Heart right ventricle (tissue), 16 donors: ENCODE measurements around the gene SELENBP1. TPM values are rescaled to one million over a fixed set of nuclear protein-coding genes. Genes with fewer than 3 reads are reported as not detected.

Experiments used
- ATAC-seq, 8 donors: fragments of 200-7000 bp; cut with Tn5 transposase; one replicate each; pipeline ENCODE4 v1.9.1; 2020; ENCODE audit warnings: mild to moderate bottlenecking in 8 of 8, moderate library complexity in 8 of 8, moderate number of reproducible peaks in 1 of 8
- DNase-seq, 2 donors: peaks; one replicate each; pipeline ENCODE4 v3.0.0-alpha.2; 2020
- H3K27ac ChIP-seq, 10 donors: fragments of 200-600 bp; sonication (generic) in 2 of 10; one replicate each; pipeline versions ENCODE4 v1.5.0 to v1.8.0; 2020 to 2022; ENCODE audit warnings: mild to moderate bottlenecking in 3 of 10
- H3K27me3 ChIP-seq, 7 donors: fragments of 200-600 bp; one replicate each; pipeline ENCODE4 v1.8.0; 2021 to 2022; ENCODE audit warnings: mild to moderate bottlenecking in 2 of 7
- H3K36me3 ChIP-seq, 9 donors: fragments of 200-600 bp; sonication (generic) in 1 of 9; one replicate each; pipeline versions ENCODE4 v1.5.0 to v1.8.0; 2020 to 2022; ENCODE audit warnings: mild to moderate bottlenecking in 2 of 9
- H3K4me1 ChIP-seq, 9 donors: fragments of 200-600 bp; sonication (generic) in 1 of 9; one replicate each; pipeline versions ENCODE4 v1.5.0 to v1.8.0; 2020 to 2022; ENCODE audit warnings: mild to moderate bottlenecking in 4 of 9
- H3K4me3 ChIP-seq, 10 donors: fragments of 200-600 bp; sonication (generic) in 2 of 10; one replicate each; pipeline versions ENCODE4 v1.5.0 to v1.8.0; 2020 to 2022; ENCODE audit warnings: mild to moderate bottlenecking in 7 of 10, moderate library complexity in 2 of 10
- H3K9me3 ChIP-seq, 11 donors: fragments of 200-600 bp in 10 of 11; sonication (generic) in 2 of 11; one replicate each; pipeline versions ENCODE4 v1.5.0 to v1.8.0; 2013 to 2022; ENCODE audit warnings: mild to moderate bottlenecking in 2 of 11, control low read depth in 1 of 11, moderate library complexity in 1 of 11
- CTCF ChIP-seq, 9 donors: fragments of 200-600 bp; sonication (generic) in 2 of 9; IDR thresholded peaks; one replicate each; pipeline versions ENCODE4 v1.5.0 to v1.8.0; 2021 to 2022; ENCODE audit warnings: antibody characterized with exemption in 9 of 9, mild to moderate bottlenecking in 5 of 9, moderate library complexity in 1 of 9
- WGBS, 2 donors: extraction: QIAGEN DNeasy Blood & Tissue Kit; methylation state at CpG; one replicate each; pipeline ENCODE4 v1.1.7; 2013; ENCODE audit warnings: inconsistent platforms in 1 of 2; 5-methylcytosine and 5-hydroxymethylcytosine counted together
- intact Hi-C, 10 donors: fragments of 100-400 bp; cut with DNase I; formaldehyde crosslinking; loops; one replicate each; pipeline versions ENCODE4 v1.11.1 to v1.14.2; 2022
- polyA plus RNA-seq, 2 donors: library from polyadenylated mRNA; stranded (reverse); fragments of 200-250 nt; gene quantifications; one replicate each; pipeline ENCODE4 v1.2.3, GENCODE V29; 2013
- total RNA-seq, 10 donors: library from RNA; stranded (reverse); fragmentation: NEBNext Ultra II Directional in 3 of 10; extraction: Animal tissue kit (Norgen Biotek cat#: 25700) in 3 of 10; gene quantifications; one replicate each; pipeline versions ENCODE4 v1.2.1 to v1.2.4, GENCODE V29; 2021 to 2023
- donor health status: Arrhythmogenic right ventricular cardiomyopathy.
- donor health status: ischemic (EF 13 %, LVEDD 7.1; RV severe dilation, severe dysfunction).
- donor health status: healthy with polysubstance abuse.
- donor health status: DM: no; HTN: yes; CAD: no.
- donor health status: DM: no; HTN: no; CAD: no.
- donor health status: ischemic (EF 25% LVEDD 6.9; RV normal size, moderate dysfunction).
- donor health status: ischemic (EF 25% LVEDD 5.7; RV mildly dilated, moderate dysfunction).
- donor health status: healthy.
- donor health status: DM: yes; HTN: yes; CAD: no.
- donor health status: Ischemic cardiomyopathy.
- donor health status: ischemic (EF 35%, LVEDD 5.7; RV mildly dilated, moderate dysfunction).
- donor health status: nonischemic (EF 11% LVEDD 7.7; RV severe dilation, severe dysfunction).
- donor health status: DM: yes; HTN: yes; CAD: no.
- donor health status: PGD.
- donor health status: ischemic (EF 29% LVEDD 5.4; RV normal size, mild dysfunction).
- donor health status: nonischemic (EF 23%, LVEDD 6.1; RV moderate dilation, normal function).

The SELENBP1 gene
- total and polyA plus RNA-seq, 12 donors: 20.7 to 112 (median 56.2) TPM

- no peak overlapping the region for H3K4me3 ChIP-seq
- no peak overlapping the region for H3K27ac ChIP-seq
- ATAC-seq (peak in 1 of 8 donors; percentile 17), DNase-seq (no peak)
- peaks cover 0 to 100% (median 46%) of the 10 kb centered on the region in 9 donors for H3K36me3 ChIP-seq
- no peaks in the 10 kb centered on the region for H3K27me3 ChIP-seq
- 95 to 97% methylated on average over 4 of the region's 4 CpGs for WGBS, 2 donors
- H3K4me1 ChIP-seq: no peaks in the 10 kb centered on the region
- no peak for TF ChIP-seq CTCF (IDR thresholded peaks at IDR 0.05)
- H3K9me3 ChIP-seq: no peaks in the 10 kb centered on the region
- intact Hi-C loops: no loop called here
These were observed 43.7 kb upstream of the SELENBP1 start for GRCh38 chr1:151416231-151416630.

GRCh38 chr1:151411884-151412283 is 39.4 kb upstream of the SELENBP1 start:
- 78 to 86% methylated on average over 2 of the region's 2 CpGs for WGBS, 2 donors
- no peak for TF ChIP-seq CTCF (IDR thresholded peaks at IDR 0.05)
- intact Hi-C loops: no loop called here
- H3K27me3 ChIP-seq: no peaks in the 10 kb centered on the region
- no peak overlapping the region for H3K27ac ChIP-seq
- no peaks in the 10 kb centered on the region for H3K4me1 ChIP-seq
- no peak for DNase-seq
- peaks cover 0 to 100% (median 67%) of the 10 kb centered on the region in 9 donors for H3K36me3 ChIP-seq
- no peak for ATAC-seq
- no peaks in the 10 kb centered on the region for H3K9me3 ChIP-seq
- H3K4me3 ChIP-seq: no peak overlapping the region

GRCh38 chr1:151408891-151409290 is 36.4 kb upstream of the SELENBP1 start:
- ATAC-seq: no peak
- no peak overlapping the region for H3K27ac ChIP-seq
- peaks cover 0 to 100% (median 77%) of the 10 kb centered on the region in 9 donors for H3K36me3 ChIP-seq
- no peak for DNase-seq
- no peak for TF ChIP-seq CTCF (IDR thresholded peaks at IDR 0.05)
- intact Hi-C loops: loop anchor here in 1 of 10 donors (10.0 kb wide), 1 partner anchor 214 kb away; the partner anchor contains the start of genes PIP5K1A and VPS72
- H3K4me3 ChIP-seq: no peak overlapping the region
- no peaks in the 10 kb centered on the region for H3K9me3 ChIP-seq
- H3K27me3 ChIP-seq: no peaks in the 10 kb centered on the region
- H3K4me1 ChIP-seq: peaks cover 0 to 6% (median 0%) of the 10 kb centered on the region in 9 donors

- Histone ChIP-seq H3K4me3 (no peak overlapping the region), H3K27ac (no peak overlapping the region), H3K4me1 (peaks cover 0 to 6% (median 0%) of the 10 kb centered on the region in 9 donors), H3K36me3 (peaks cover 0 to 100% (median 89%) of the 10 kb centered on the region in 9 donors), H3K27me3 (no peaks in the 10 kb centered on the region), H3K9me3 (no peaks in the 10 kb centered on the region)
- intact Hi-C loops: loop anchor here in 1 of 10 donors (10.0 kb wide), 1 partner anchor 213 kb away; the partner anchor contains the start of genes PIP5K1A and VPS72
- ATAC-seq (no peak), DNase-seq (no peak)
- TF ChIP-seq CTCF (IDR thresholded peaks at IDR 0.05): no peak
- WGBS, 2 donors: 93 to 96% methylated on average over 3 of the region's 3 CpGs
These were observed 34.8 kb upstream of the SELENBP1 start for GRCh38 chr1:151407304-151407703.
